GM19438 (cell line): ENCODE results near the gene TBC1D14.

Experiments
- ATAC-seq: cut with Tn5 transposase; IDR thresholded peaks from one replicate; pipeline ENCODE4 v1.9.1; 2021; ENCODE audit warnings: low read depth; ENCODE audit not compliant: unreplicated experiment

The TBC1D14 gene

DNA sequence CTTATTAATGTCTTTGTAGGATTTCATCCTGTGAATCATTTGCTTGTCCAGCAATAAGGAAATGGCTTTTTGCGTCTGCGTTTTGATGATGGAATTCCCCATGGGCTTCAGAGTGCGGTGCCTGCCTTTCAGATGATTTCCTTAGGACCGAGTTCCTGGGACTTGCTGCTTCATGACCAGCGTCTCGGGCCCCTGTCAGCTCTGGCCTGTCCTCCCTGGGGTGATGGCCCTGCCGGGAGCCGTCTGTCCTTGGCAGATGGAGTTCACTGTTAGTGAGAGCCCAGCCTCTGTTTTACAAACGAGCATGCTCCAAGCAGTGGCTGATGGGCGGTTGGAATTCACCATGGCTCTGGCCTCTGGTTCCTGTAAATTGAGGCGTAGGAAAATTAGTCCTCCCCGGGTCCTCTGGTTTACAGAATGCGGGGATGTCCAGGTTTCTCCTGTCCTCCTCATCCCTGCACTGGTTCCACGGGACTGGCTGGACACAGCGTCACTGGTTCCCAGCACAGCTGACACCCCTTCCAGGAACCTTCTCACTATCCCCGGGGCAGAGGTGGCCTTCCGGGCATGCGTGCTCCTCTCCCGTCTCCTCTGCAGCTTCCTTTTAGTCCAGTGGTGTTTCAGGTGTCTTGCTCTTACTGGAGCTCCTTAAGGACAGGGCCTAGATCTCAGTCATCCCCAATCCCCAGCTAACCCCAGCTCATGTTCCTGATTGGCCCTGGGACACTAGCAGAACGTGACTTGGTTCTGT, 34.9 kb downstream of the TBC1D14 start:
- no peak for ATAC-seq

DNA sequence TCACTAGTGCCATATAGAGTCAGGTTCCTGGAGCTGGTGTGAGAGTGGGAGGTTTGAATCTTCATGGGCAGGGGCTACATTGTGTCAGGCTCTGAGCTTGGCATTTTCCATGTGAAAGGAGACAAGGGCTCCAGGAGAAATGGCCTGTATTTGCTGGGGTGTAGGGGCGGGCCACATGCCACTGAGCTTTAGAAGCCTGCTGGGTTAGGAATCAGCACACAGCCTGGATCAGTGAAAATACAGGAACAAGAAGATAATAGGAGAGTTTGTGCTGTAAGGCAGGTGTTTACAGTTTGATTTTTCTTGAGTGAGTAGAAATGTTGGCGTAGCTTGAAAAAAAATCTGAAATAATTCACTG, 35.4 kb downstream of the TBC1D14 start:
- no peak for ATAC-seq

DNA sequence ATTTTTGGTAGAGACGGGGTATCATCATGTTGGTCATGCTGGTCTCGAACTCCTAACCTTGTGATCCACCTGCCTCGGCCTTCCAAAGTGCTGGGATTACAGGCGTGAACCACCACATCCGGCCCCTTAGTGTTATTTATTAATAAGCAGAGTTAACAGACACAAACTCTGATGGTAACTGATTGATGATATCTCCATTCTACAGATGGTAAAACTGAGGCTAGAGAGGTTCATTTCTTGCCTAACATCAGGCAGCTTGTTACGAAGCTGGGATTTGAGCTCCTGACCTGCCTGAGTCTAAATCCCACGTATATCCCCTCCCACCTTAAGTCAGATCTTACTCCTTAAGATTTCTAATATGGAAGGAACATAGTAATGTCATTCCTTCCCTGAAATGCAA, 36.9 kb downstream of the TBC1D14 start:
- ATAC-seq, result no peak

DNA sequence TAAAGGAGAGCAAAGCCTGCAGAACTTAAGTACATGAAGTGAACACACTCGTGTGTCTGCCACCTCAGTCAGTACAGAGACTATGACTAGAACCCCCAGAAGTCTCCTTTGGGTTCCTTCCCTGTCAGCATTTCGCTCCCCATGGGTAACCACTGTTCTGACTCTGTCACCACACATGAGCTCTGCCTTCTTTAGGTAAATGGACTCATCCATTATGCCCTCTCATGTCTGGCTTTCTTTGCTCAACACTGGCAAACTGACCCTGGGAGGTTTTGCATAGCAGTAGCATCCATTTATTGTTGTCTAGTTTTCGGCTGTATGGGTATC, 38.5 kb downstream of the TBC1D14 start:
- no peak for ATAC-seq

DNA sequence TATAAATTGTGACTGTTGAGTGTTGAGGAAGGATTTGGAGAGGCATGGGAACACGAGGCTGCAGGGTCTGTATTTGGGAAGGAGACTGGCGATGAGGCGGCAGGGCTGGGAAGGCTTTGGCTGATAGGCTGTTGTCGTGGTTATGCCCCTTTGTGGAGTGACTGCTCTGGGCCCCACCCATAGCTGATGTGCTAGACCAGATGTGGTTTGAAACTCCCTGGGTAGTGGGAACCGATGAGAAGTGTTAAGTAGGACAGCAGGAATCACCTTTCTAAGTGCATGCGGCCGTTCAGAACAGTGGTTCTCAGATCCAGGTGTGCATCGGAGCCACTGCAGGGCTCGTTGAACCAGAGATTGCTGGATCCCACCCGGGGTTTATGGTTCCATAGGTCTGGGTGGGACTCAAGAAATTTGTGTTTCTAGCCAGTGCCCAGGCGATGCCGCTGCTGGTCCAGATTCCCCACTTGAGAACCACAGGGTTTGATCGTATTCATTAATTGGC, 42.3 kb downstream of the TBC1D14 start:
- ATAC-seq, result no peak

DNA sequence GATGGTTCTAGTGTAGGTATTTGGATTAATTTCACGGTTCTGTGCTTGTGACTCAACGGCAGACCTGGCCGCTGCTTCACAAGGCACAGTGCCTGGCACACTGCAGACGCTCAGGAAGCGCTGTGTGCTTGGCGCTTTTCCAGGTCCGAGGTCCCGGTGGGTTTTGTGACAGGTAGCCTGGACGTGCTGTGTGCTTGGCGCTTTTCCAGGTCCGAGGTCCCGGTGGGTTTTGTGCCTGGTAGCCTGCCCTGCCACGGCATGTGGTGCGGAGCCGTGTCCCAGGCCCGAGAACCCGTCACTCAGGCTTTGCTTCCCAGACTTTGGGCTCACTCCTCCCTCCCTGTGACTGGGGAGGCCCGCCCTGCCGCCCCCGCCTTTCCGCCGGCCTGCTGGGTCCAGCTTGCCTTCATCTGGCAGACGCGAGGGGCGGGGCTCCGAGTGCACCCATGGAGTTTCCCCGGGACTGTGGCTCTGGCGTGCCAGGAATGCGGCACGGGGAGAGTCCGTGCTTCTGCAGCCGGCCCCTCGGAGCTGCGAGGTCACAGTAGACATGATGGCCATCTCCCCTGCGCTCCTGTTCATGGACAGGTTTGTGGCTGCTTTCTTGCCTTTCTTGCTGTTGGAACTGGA, 44.2 kb downstream of the TBC1D14 start:
- ATAC-seq, result no peak

DNA sequence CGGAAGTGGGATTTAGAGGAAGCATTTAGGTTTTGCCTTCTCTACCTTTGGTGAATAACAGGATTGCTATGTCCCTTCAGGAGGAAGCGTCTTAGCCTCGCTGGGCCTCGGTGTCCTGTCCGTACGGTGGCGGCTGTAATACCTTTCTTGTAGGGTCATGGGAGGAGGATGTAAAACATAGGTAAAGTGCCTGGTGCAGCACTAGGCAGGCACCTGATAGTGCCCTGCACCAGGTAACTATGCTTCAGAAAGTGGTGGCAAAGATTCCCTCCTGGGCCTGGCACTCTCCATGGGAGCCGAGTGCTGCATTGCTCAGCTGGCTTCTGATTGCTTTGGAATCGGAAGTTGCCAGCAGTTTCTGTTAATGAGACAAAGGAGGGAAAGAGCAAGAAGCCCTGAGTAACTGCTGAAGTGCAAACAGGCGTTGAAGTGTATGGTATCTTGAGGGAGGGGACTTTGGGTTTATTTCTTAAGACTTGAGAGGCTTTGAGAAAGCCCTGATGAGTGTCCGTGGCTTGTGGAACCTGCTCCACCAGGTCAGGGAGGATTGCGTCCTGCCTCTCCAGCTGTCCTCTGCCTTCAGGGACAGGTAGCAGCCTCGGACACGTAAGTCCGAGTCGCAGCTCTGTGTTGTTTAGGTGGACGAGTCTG, 45.8 kb downstream of the TBC1D14 start:
- ATAC-seq, result no peak

DNA sequence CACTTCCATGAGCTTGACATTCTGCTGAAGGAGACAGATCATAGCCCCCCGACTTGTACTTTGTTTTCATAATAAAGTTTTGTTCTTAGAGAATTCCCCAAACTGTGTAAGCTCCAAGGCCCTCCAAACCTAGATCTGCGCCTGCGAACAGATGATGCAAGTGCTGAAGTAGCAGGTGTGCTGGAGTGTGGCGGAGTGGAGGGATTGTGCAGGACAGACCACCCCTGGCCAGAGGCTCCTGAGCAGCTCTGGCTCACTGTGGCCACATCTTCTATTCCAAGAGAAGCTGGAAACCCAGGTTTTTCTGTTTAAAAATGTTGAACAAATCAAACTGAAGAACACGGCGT, 46.4 kb downstream of the TBC1D14 start:
- no peak for ATAC-seq

DNA sequence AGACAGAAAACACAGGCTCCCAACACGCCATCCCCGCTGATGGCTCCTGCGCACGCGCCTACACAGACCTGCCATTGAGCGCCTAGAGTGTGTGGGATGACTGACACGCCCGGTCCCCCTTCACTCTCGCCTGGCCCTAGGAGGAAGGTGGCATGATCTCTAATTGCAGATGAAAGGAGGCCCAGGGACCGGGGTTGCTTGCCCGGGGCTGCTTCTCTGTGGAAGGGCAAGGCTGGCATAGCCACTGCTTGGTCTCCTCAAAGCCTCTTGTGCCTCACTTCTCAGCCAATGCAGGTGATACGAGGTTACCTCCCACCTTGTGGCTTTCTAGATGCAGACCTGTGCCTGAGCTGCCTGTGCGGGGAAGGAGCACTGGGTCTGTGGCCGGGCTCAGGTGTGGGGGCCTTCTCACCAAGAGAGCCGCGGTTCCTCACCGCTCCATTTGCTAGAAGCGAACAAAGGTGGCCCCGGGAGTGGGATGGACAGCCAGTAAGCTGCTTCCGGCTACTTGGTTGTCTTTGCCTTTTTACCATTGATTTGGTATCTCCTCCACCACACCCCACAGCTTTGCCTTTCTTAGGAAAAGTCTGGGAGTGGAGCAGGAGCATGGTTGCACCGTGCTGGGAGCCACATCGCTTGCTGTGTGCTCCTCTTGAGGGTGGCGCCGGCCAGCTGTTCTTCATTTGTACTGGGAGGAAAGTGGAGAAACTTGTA, 47.0 kb downstream of the TBC1D14 start:
- ATAC-seq, result no peak

DNA sequence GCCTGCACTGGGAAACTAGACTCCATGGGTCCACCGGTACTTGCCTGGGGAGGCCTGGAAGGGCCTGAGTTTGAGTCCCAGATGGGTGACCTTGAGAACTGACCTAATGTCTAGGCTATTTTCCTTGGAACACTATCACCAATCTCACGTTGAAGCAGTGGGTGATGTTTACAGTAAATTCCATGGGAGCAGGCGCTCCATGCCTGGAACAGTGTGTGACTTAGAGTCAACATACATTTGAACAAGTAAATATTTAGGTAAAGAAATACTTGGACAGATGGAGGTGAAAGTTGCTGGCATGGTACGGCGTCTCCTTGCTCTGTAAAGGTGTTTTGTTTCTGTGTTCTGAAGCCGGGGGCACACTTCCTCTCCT, 47.5 kb downstream of the TBC1D14 start:
- ATAC-seq, result no peak

DNA sequence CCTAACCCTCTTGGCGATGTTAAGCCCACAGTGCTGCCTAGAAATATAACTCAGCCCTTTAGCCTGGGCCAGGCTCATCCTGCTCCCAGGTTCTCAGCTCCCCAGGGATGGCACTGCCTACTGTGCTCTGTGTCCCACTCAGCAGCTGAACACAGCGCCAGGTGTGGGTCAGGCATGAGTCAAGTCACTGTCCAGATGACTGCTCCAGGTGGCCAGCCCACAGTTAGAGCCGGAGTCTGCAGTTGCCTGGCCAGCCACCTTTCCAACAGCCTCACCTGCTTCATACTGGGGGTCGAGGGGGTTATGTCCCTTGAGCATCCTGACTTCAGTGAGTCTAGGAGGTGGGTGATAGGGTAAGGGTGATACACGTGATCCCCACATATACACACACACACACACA, 48.4 kb downstream of the TBC1D14 start:
- ATAC-seq, result no peak

DNA sequence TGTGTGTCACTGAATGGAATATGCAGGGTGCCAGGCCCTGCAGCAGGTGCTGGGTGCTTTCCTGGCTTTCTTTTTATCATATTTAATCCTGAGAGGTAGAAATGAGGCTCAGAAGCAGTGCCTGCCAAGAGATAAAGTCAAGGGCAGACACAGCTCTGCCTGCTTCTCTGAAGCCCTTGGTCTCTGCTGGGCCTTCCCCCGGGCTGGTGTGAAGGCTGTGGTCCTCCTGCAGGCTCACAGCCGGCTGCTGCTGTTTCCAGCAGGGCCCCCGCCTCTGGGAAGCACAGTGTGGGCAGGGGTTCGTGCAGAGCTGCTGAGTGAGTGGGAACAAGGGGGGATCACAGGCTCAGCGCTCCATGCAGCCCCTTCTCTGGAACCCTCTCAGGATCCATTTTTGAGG, 49.6 kb downstream of the TBC1D14 start:
- ATAC-seq, result no peak

DNA sequence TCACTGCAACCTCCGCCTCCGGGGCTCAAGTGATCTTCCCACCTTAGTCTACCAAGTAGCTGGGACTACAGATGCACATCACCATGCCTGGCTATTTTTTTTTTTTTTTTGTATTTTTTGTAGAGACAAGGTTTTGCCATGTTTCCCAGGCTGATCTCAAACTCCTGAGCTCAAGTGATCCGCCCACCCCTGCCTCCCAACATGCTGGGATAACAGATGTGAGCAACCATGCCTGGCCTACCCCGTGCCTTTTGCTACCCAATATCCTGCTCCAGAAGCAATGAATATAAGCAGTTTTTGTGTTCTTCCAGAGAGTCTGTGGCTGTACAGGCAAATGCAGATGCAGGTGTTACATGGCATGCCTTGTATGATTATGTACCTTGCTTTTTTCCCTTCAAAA, 50.5 kb downstream of the TBC1D14 start:
- ATAC-seq, result no peak

DNA sequence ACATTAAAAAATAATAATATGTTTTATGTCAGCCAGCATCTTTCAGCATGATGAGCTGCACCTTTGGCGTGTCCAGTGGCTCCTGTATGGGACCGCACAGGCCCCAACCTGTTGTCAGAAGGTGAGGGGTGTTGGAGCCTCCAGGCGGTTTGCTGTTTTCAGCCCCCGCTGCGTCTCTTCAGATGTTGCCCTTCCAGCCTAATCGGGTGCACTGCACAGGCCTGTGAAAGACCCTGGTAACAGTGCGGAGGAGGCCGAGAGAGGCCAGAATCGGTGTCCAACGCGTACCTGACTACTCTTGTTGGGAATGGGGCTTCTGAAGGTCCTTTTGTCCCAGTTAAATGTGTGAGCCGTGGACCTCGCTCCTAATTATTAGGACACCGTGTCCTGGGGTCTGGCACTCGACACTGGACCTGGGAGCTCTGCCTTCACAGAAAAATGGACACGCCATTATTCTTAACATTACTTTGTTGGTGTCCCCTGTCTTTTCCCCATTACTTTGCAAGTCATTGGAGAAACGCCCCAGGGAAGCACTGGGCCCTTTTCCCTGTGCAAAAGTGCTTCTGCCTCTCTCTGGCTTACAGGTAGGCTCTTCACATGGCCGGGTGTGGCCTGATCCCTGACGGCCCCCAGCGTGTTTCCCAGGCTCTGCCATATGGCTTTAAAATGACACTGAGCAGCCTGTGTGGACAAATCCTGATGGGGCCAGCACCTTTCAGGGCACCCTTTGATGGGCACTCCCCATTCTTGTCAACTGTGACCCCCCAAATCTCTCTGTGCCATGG, 51.2 kb downstream of the TBC1D14 start:
- ATAC-seq, result no peak

DNA sequence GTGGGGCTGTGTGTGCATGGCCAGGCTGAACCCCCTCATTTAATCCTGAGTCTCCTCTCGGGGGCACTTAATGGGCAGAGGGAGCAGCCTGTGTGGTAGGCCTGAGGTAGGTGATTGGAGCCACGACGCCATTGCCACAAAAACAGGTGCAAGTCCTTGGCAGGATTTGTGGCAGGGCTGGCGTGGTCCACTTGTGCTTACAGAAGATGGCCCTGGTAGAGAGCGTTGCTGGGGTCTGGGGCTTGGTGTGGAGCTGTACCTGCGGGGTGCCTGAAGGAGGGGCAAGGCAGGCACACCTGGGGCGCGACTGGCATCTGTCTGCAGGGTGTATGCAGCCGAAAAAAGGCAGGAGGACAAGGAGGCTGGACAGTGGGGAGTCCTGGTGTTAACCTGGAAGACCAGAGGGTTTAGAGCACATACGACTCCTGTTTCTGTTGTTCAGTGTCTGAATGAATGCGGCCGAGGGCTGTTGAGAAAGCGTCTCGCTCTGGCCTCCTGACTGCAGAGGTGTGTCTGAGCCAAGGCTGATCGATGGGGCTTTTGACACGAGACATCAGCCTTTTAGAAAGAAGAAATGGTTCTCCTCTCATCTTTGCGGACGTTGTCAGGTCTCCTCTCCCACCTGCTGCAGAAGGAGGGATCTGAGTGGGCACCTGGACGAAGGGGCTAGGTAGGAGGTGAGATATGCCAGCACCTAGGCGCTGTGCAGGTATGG, 52.0 kb downstream of the TBC1D14 start:
- ATAC-seq, result no peak

DNA sequence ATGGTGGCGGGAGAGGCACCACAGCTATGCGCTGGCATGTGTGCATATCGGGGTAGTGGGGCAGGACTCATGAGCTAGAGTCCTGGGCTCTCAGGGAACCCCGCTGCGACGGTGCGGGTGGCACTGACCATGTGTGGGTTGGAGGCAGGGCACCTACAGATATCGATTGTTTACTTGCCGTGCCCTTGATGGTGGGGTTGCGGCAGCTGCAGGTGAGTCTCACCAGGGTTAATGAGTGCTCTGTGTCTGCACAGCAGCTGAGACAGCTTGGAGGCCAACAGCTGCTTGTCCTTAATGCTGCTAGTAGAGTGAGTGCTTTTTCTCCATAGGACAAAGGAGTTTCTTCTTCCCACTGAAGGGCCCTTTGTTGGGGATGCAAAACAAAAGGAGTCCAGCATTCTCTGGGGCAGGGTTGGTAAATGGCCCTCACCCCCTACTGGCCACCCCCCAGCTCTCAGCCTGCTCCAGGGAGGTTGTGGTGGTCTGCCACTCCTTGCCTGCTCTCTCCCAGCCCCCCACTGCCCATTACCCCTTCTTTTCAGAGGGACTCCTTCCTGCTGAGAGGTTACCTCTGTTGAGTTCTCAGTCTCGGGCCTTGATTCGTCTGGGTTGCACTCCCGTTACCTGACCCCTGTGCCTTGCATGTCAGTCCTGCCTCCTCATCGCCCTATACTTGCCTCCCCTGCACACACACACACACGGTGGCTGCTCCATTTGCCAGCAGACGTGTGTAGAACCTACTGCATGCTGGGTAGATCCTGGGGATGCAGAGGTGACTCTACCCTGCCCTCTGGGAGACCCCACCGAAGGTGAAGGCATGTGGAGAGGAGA, 52.8 kb downstream of the TBC1D14 start:
- ATAC-seq, result no peak

DNA sequence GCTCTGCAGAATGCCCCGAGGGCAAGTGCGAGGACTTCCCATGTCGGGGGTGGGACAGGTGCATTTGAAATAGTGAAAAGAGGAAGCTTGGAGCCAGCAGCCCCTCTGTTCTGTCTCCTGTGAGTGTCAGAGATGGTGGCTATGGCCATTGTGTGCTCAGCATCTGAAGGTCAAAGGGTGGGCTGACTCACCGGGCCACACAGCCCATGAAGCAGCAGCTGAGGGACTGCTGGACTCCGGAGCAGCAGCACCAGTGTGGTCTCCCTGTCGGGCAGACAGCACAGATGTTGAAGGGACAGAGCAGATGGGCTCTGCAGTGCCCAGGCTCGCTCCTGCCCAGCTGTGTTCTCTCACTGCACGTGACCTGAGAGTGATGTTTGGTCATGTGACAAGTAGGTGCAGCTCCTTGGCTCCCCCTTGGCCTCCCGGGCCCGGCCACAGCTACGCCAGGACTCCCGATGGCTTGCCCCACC, 53.5 kb downstream of the TBC1D14 start:
- ATAC-seq, result no peak

DNA sequence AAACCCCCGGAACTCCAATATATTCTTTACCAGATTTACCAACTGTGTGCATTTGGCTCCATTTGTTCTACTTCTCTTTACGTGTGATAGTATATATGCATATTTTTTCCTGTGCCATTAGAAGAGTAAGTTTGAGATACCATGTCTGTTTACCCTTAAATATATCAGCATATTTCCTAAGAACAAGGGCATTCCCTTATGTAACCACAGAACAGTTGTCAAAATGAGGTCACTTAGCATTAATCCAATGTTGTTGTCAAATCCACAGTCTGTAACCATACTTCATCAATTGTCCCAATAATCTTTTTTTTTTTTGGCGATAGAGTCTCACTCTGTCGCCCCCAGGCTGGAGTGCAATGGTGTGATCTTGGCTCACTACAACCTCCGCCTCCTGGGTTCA, 55.2 kb downstream of the TBC1D14 start:
- no peak for ATAC-seq

DNA sequence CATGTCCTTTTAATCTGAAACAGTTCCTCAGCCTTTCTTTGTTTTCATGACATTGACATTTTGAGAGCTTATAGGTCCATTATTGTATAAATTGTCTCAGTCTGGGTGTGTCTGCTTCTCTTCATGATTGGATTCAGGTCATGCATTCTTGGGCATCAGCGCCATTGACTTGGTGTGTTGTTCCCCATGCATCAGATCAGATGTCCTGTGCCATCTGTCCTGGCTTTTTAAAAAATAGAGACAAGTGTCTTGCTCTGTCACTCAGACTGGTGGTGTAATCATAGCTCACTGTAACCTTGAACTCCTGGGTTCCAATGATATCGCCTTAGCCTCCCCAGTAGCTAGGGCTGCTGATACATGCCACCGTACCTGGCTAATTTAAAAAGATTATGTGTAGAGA, 55.7 kb downstream of the TBC1D14 start:
- no peak for ATAC-seq
